GM12873 (cell line): ENCODE data around the gene PSAPL1.

Source experiments
- TF ChIP-seq, protein P1 (sequence below): IDR thresholded peaks from 2 replicates; pipeline ENCODE4 v1.5.1; 2012; ENCODE audit warnings: low read depth, mild to moderate bottlenecking, moderate library complexity, low read length, control low read depth; ENCODE audit not compliant: insufficient read depth; ENCODE audit errors: missing control alignments

The PSAPL1 gene

GRCh38 chr4:7423801-7424552, 10.8 kb downstream of the PSAPL1 start:
- TF ChIP-seq, protein P1, sequence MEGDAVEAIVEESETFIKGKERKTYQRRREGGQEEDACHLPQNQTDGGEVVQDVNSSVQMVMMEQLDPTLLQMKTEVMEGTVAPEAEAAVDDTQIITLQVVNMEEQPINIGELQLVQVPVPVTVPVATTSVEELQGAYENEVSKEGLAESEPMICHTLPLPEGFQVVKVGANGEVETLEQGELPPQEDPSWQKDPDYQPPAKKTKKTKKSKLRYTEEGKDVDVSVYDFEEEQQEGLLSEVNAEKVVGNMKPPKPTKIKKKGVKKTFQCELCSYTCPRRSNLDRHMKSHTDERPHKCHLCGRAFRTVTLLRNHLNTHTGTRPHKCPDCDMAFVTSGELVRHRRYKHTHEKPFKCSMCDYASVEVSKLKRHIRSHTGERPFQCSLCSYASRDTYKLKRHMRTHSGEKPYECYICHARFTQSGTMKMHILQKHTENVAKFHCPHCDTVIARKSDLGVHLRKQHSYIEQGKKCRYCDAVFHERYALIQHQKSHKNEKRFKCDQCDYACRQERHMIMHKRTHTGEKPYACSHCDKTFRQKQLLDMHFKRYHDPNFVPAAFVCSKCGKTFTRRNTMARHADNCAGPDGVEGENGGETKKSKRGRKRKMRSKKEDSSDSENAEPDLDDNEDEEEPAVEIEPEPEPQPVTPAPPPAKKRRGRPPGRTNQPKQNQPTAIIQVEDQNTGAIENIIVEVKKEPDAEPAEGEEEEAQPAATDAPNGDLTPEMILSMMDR = no peak

DNA sequence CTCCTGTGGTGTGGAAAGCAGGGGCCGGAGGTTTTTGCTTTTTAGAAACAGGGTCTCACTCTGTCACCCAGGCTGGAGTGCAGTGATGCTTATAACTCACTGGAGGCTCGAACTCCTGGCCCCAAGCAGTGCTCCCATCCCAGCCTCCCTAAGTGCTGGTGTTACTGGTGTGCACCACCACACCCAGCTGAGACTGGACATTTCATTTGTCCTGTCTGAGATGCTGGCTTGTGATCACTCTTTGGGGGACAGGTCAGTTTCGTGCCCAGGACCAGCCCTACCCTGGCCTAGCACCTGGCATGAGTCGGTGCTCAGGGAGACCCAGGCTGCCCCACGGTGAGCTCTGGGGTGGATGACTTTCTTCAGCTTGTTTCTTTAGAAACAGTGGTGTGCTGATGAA, 11.3 kb downstream of the PSAPL1 start:
- TF ChIP-seq, protein P1 = no peak

- TF ChIP-seq, protein P1 = no peak
Observed at GRCh38 chr4:7422898-7423180, 11.9 kb downstream of the PSAPL1 start.

GRCh38 chr4:7422151-7422897, 12.4 kb downstream of the PSAPL1 start:
- TF ChIP-seq, protein P1 = no peak

GRCh38 chr4:7421356-7422150, 13.2 kb downstream of the PSAPL1 start:
- TF ChIP-seq, protein P1 = no peak

GRCh38 chr4:7420661-7421040, 14.1 kb downstream of the PSAPL1 start:
- TF ChIP-seq, protein P1 = no peak
